Stimulated activated naive CD4-positive, alpha-beta T cell (primary cell): ENCODE data around the gene ZNF814.
"Not testable (repeated sequence)": the region's sequence is repeated elsewhere in the genome, so short reads cannot be mapped to it uniquely, and the experiment has no call there.

Source experiments
- DNase-seq, 6 experiments: peaks; one replicate each; lab custom pipeline; 2025; lab: John Stamatoyannopoulos, UW

ZNF814 gene

DNA sequence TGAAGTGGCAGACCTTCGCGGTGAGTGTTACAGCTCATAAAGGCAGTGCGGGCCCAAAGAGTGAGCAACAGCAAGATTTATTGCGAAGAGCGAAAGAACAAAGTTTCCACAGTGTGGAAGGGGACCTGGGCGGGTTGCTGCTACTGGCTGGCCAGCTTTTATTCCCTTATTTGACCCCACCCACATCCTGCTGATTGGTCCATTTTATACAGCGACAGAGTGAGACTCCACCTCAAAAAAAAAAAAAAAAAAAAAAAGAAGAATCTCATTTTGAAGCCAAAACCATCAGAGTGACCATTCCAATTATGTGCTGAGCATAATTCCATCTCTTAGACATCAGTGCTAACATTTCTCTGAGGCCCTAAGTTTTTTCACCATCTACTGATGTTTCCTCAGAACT is 72.2 kb downstream of the ZNF814 start:
- DNase-seq: no peak

DNA sequence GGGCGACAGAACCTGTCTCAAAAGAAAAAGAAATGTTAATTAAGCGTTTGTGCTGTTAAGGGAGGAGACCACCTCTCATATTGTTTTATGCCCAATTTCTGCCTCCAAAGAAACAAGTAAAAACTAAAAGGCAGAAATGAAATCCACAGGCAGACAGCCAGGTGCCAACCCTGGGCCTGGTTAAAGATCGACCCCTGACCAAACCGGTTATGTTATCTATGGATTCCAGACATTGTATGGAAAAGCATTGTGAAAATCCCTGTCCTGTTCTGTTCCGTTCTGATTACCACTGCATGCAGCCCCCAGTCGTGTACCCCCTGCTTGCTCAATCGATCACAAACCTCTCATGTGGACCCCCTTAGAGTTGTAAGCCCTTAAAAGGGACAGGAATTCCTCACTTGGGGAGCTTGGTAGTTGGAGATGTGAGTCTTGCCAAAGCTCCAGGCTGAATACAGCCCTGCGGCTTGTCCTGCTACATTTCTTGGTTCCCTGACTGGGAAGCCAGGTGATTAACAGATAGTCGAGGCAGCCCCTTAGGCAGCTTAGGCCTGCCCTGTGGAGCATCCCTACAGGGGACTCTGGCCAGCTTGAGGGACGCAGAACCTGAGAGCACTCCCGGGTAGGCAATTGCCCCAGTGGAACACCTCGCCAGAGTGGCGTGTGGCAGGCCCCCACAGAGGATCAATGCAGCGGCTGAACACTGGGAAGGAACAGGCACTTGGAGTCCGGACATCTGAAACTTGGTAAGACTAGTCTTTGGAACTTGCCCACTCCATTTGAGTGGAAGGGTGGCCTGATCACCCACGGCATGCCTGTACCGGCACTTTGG is 73.4 kb downstream of the ZNF814 start:
- DNase-seq: no peak

DNA sequence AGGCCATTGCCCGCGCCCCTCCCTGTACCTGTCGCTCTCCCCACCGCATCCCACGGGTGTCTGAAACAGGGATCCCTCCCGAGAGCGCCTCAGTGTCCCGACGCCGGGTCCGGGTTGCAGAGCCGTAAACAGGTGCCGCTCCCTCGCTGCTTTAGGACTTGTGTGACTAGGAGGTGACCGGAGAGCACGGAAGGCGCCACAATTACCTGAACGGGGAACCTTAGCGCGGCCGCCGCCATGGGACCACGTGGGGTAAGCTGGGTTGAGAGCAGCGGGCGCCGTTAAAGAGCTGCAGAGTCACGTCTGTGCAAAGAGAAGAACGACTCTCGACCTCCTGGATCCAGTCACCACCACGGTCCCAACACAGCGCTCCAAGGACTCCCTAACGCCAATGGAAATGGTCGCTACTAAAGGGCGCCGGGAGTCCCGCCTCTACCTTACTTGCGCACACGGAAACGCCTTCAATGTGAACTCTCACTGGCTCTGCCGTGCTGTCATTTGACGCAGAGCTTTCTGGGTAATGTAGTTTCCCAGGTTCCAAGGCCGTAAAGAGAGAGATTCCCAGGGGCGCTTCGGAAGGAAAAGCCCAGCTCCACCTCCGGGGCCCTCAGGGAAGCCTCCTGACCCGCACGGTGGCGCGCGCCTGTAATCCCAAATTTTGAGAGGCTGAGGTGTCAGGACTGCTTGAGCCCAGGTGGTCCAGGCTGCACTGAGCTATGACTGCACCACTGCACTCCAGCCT is 74.2 kb downstream of the ZNF814 start, which contains the start of gene ZNF552:
TSS of gene ZNF552 (minus strand) at position 409 of the 742 bp plus-strand sequence. CDS start at position 239, 170 bp downstream.
- DNase-seq: peak; percentile 62 to 79 (median 71)

DNA sequence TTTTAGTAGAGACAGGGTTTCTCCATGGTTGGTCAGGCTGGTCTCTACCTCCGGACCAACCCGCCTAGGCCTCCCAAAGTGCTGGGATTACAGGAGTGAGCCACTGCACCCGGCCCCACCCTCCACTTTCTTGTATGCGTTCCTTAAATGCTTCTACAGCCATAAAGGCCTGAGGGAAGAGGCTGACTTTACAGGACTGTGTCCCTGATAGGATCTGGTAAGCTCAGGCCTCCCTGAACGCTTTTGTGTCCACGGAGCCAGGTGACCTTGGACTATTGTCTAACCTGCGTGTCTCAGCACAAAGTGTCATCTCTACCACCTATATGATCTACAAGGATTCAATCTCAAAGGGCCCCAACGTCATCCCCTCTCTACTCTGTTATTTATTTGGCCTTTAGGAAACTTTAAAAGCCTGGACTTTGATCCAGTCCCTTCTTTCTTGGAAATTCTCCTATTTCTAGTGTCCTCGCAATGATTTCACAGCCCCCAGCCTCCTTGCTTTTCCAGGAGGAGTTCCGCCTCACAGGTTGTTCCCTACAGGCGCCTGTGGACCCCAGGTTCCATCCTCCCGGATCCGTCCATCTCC is 74.8 kb downstream of the ZNF814 start:
- no peak for DNase-seq

DNA sequence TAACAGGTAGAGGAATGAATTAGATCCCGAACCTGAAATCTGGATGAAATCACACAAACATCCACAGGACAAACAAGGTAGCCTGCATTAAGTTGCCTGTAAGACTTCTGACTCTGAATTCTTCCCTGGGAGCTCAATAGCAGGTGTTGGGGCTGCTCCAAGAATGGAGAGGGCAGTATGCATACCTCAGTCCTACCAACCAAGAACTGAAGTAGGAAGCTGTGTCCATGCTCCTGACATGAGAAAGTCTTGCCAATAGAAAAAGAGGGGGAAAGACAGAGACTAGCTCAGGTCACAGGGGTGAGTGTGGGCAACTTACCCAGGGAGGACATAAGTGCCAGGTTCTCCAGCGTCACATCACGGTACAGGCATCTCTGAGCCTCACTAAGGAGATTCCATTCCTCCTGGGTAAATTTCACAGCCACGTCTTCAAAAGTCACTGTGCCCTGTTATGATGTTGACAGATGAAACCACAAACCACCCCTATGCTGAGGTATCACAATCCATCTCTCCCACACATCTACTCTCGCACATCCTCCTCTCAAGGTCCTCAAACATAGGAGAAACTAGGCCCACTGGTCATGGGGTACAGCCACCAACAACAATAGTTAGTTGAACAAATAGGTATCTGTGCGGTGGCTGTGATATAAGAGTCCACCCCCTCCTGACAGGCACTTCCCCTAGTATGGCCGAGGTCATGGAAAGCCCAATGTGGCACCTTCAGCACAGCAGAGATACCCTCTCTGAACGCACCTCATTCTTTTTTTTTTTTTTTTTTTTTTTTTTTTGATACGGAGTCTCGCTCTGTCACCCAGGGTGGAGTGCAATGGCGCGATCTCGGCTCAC is 75.6 kb downstream of the ZNF814 start:
- DNase-seq: peak in 3 of 6 experiments; percentile 4 to 12 (median 6)

DNA sequence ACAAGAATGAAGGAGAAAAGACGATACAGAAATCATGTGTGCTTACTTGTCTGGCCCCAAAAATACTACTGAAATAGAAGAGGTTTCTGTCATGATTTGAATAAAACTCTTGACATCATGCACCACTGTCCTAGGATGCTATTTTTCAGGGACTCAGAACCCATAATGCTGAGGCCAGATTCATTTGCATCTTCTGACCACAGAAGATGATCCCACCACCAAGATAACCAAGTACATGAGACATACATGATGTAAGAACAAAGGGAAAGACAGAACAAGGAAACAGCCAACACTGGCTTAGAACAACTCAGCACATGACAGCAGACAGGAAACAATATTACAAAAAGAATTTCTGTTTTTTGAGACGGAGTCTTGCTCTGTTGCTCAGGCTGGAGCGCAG is 76.6 kb downstream of the ZNF814 start:
- DNase-seq: peak in 2 of 6 experiments; percentile 15 to 19

DNA sequence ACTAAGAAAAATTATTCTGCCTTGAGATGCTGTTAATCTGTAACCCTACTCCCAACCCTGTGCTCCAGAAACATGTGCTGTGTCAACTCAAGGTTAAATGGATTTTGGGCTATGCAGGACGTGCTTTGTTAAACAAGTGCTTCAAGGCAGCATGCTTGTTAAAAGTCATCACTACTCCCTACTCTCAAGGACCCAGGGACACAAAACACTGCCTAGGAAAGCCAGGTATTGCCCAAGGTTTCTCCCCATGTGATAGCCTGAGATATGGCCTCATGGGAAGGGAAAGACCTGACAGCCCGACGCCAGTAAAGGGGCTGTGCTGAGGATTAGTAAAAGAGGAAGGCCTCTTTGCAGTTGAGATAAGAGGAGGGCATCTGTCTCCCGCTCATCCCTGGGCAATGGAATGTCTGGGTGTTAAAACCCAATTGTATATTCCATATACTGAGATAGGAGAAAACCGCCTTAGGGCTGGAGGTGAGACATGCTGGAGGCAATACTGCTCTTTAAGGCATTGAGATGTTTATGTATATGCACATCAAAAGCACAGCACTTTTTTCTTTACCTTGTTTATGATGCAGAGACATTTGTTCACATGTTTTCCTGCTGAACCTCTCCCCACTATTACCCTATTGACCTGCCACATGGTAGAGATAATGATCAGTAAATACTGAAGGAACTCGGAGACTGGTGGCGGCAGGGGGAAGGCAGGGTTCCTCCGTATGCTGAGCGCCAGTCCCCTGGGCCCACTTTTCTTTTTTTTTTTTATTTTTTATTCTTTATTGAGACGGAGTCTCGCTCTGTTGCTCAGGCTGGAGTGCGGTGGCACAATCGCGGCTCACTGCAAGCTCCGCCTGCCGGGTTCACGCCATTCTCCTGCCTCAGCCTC is 78.2 kb downstream of the ZNF814 start:
- not testable (repeated sequence) for DNase-seq

DNA sequence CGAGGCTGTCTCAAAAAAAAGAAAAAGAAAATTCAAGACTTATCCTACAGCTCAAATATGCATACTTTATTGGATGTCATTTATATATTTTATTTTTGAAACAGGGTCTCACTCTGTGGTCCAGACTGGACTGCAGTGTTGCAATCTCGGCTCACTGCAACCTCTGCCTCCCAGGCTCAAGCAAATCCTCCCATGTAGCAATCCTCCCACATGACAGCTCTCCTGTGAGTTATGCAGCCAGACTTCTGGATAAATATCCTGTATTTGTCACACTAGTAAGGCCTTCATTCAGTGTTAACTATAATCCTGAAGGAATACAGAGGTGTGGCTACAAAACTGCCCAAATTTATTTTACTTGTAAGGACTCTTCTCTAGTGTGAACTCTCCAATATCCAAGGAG is 81.3 kb downstream of the ZNF814 start:
- DNase-seq: no peak

DNA sequence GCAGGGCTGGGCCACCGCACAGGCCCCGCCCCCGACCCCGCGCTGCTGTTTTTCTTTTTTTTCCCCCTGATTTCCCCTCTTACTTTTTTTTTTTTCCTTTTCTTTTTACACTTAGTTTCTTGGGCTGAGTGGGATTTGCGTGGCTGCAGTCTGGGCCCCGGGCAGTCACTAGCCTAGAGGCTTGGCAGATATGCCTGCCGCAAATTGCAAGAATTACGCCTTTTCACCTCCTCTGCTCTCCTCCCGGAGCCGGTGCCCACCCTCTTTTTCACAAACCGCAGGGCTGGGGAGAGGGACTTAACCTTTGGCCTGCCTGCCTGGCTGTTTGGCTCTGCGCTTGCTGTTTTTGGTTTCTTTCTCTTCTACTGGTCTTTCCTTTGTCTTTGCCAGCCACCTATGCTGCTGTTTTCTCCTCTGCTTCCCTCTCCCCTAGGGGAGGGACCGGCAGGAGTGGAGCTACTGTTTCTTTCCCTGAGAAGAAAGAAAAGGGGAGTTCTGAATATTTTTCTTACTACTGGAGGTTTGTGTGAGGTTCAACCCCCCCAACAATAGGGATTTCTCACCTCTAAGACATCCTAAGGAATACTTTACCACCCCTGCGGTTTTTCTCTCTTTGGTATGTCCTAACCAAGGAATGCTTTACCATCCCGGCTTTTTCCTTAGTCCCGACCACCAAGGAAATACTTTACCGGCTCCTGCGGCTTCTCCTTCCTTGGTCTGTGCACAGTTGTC is 85.1 kb downstream of the ZNF814 start:
- no peak for DNase-seq

DNA sequence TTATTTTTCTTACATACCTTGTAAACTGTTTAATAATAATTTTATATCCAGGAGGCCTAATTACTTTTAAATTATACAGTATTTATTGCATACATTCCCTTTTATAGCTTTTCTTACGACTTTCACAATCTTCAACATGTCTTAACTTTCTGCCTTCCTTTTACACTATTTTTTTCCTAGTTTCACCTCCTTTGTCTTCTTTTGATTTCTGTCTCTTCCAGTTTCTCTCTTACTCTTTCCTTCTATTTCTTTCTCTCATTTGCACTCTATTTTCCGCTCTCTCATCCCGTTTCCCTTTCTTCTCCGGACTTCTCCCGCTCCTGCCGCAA is 85.6 kb downstream of the ZNF814 start:
- DNase-seq: no peak

DNA sequence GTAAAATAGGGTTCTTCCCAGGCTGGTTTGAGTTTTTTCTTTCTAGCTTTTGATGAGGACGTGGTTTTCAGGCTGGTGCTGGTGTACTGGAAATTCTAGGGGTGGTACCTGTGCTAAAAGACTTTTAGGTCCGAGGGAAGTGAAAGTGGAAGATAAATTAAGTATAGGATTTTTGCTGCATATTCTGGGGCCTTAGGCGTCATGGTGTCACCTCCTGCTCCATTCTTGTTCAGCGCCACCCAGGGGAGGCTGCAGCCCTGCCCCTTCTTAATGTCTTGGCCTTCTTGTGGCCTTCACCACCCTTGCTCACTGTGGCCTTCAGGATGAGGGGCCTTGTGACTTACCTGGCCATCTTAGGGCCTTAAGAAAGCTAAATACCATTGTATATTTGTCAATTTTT is 86.6 kb downstream of the ZNF814 start:
- DNase-seq: no peak

DNA sequence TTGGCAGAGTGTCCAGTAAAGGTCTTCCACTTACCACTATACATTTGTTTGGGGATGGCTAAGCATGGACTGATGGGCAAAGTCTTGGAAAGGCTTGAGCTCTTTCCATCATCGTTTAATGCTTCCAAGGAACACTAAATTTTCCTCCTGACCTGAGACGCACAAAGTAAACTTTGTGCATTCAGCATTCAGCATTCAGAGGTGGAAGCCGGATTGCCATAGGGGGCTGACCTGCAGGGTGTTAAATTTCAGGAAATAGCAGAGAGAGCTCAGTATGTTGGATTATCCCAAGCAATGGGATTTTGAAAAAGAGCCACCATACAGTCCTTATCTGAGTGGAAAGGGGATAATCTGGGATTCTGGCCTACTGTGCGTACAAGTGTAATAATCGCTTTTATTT is 88.1 kb downstream of the ZNF814 start:
- DNase-seq: no peak
